GM19452 (cell line): ENCODE data around the gene SAP25.
"Not testable (repeated sequence)": the region's sequence is repeated elsewhere in the genome, so short reads cannot be mapped to it uniquely, and the experiment has no call there.

Experiments
- ATAC-seq: cut with Tn5 transposase; IDR thresholded peaks from one replicate; pipeline ENCODE4 v1.9.1; 2021; ENCODE audit not compliant: unreplicated experiment

The SAP25 gene

DNA sequence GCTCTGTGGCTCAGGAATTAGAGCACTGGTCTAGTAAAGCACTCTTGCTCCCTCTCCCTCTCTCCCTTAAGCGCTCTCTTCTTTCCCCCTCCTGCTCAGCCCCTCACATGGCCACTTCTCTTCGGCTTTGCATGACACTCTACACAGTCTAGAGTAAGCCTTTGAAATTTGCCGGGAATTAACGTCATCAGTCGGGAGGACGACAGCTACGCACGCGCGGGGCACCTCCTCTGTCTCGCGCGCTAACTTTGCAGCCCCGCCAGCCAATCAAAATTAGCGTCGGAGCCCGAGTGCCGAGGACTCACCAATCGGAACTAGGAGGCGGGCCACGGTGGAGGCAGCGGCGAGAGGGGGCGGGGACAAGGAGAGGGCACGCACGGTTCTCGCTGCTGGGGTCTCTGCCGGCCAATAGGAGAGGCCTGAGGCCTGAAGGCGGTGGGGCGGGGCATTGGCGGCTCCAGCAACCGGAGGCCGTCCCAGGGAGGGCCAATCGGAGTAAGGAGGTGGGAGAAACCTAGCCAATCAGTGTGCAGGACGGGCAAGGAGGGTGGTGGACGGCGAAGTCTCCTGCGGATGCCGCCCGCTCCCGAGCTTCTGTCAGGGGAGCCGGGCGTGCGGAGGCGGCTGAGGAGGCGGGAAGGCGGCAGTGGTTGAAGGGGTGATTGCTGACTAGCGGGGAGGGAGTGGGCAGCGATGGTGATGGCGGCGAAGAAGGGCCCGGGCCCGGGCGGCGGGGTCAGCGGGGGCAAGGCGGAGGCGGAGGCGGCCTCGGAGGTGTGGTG is 34.9 kb downstream of the SAP25 start, which contains the start of gene AGFG2:
TSS of gene AGFG2 (plus strand) at position 550 of the 782 bp plus-strand sequence. CDS start at position 694, 144 bp downstream.
- ATAC-seq: peak; percentile 94

DNA sequence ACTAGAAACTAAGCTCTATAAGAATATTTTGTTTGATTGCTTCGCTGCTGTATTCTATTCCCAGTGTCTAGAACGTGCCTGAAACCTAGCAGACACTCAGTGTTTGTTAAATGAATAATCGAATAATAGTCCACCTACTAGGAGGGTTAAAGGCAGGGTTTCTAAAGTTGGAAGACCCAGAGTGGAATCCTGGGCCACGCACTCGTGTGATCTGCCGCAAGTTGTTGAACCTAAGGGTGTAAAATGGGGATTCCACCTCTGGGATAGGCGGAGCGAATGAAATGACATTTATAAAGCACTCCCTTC is 35.4 kb downstream of the SAP25 start:
- ATAC-seq: no peak

DNA sequence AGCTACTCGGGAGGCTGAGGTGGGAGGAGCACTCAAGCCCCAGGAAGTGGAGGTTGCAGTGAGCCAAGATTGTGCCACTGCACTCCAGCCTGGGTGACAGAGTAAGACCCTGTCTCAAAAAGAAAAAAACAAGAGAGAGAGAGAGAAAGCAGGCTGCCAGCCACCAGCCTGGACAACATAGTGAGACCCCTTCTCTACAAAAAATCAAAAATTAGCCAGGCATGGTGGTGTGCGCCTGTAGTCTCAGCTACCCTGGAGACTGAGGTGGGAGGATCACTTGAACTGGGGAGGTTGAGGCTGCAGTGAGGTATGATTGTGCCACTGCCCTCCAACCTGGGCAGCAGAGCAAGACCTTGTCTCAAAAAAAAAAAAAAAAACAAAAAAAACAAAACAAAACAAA is 37.0 kb downstream of the SAP25 start:
- not testable (repeated sequence) for ATAC-seq

DNA sequence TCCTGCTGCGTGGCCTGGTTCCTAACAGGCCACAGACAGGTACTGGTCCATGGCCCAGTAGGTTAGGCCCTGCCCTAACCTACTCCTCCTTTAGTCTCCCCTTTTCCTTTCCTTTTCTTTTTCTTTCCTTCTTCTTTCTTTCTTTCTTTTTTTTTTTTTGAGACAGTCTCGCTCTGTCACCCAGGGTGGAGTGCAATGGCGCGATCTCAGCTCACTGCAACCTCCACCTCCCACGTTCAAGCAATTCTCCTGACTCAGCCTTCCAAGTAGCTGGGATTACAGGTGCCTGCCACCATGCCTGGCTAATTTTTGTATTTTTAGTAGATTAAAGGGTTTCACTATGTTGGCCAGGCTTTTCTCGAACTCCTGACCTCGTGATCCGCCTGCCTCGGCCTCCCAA is 37.7 kb downstream of the SAP25 start:
- ATAC-seq: not testable (repeated sequence)

DNA sequence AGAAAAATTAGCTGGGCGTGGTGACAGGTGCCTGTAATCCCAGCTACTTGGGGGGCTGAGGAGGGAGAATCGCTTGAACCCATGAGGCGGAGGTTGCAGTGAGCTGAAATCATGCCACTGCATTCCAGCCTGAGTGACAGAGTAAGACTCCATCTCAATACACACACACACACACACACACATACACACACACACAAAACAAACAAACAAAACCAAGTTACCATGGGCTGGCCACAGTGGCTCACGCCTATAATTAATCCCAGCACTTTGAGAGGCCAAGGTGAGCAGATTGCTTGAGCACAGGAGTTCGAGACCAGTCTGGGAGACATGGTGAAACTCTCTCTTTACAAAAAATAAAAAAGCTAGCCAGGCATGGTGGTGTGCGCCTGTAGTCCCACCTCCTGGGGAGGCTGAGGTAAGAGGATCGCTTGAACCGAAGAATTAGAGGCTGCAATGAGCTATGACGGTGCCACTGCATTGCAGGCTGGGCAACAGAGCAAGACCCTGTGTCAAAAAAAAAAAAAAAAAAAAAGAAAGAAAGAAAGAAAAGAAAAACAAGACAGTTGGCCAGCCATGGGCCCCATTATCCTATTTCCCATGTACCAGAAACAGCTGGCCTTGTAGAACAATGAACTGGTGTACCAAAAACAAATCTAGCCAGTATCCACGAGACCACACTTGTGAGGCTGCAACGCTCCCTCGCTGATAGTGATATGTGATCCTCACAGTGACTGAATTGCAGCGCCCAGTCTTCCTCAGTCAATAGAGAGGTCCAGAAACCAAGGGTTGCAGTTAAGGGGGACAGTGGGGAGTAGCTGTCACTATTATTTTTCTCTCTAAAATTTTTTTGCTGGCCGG is 41.3 kb downstream of the SAP25 start:
- ATAC-seq: no peak

DNA sequence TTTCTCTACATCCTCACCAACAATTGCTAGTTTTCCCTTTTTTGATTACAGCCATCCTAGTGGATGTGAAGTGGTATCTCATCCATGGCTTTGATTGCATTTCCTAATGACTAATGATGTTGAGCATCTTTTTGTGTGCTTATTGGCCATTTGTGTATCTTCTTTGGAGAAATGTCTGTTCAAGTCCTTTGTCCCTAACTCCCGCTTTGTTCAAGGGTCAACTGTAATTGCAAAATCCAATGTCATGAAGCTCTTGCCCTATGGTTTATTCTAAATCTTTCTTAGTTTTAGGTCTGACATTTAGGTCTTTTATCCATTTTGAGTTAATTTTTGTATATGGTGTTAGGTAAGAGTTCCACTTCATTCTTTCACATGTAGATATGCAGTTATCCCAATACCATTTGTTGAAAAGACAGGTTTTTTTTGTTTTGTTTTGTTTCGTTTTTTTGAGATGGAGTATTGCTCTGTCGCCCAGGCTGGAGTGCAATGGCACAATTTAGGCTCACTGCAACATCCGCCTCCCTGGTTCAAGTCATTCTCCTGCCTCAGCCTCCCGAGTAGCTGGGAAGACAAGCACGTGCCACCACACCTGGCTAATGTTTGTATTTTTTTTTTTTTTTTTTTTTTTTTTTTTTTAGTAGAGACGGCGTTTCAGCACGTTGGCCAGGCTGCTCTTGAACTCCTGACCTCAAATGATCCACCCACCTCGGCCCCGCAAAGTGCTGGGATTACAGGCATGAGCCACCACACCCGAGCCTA is 45.4 kb downstream of the SAP25 start:
- not testable (repeated sequence) for ATAC-seq

DNA sequence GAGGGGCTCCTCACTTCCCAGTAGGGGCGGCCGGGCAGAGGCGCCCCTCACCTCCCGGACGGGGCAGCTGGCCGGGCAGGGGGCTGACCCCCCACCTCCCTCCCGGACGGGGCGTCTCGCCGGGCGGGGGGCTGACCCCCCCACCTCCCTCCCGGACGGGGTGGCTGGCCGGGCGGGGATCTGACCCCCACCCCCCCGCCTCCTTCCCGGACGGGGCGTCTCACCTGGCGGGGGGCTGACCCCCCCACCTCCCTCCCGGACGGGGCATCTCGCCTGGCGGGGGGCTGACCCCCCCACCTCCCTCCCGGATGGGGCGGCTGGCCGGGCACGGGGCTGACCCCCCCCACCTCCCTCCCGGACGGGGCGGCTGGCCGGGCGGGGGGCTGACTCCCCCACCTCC is 50.5 kb downstream of the SAP25 start:
- not testable (repeated sequence) for ATAC-seq
